Head of caudate nucleus (tissue), 42 donors: ENCODE data around the gene FBXO38.

Experiments
- DNase-seq, 42 donors: peaks; one replicate each; pipeline versions ENCODE4 v3.0.0 to v3.0.0-alpha.2; 2020 to 2021; ENCODE audit warnings: mixed read lengths in 7 of 42
- intact Hi-C: fragments of 100-400 bp; cut with DNase I; formaldehyde crosslinking; loops from one replicate; pipeline ENCODE4 v1.15.0; 2022

The FBXO38 gene

GRCh38 chr5:148383564-148384379 is at the start of gene FBXO38:
TSS of gene FBXO38 (plus strand) at chr5:148383958. CDS start at chr5:148394777, 10,819 bp downstream.
- intact Hi-C loops: no loop called here

GRCh38 chr5:148335259-148335658 is 48.5 kb upstream of the FBXO38 start, which contains the start of gene SPINK9:
TSS of gene SPINK9 (plus strand) at chr5:148335559. CDS start at chr5:148335614, 55 bp downstream.
- intact Hi-C loops: no loop called here
- DNase-seq: no peak

More at GRCh38 chr5:148383564-148384379, at the start of gene FBXO38:
- DNase-seq: peak; percentile 93 to 98 (median 96)

- no peak for DNase-seq
- intact Hi-C loops: no loop called here
Observed at GRCh38 chr5:148336704-148337435, 46.9 kb upstream of the FBXO38 start.

GRCh38 chr5:148342371-148343045 is 41.2 kb upstream of the FBXO38 start:
- DNase-seq: no peak
- intact Hi-C loops: no loop called here

- intact Hi-C loops: no loop called here
- no peak for DNase-seq
Observed at GRCh38 chr5:148343046-148343407, 40.7 kb upstream of the FBXO38 start.

- intact Hi-C loops: no loop called here
- DNase-seq: no peak
Observed at GRCh38 chr5:148343603-148344487, 39.9 kb upstream of the FBXO38 start.

GRCh38 chr5:148347706-148348105 is 36.1 kb upstream of the FBXO38 start:
- no peak for DNase-seq
- intact Hi-C loops: no loop called here

- DNase-seq: no peak
- intact Hi-C loops: no loop called here
Observed at GRCh38 chr5:148352696-148353095, 31.1 kb upstream of the FBXO38 start.

GRCh38 chr5:148353634-148354033 is 30.1 kb upstream of the FBXO38 start:
- intact Hi-C loops: no loop called here
- DNase-seq: no peak

GRCh38 chr5:148364343-148364742 is 19.4 kb upstream of the FBXO38 start:
- intact Hi-C loops: loop anchor here (10.0 kb wide), 1 partner anchor 180 kb away; no protein-coding TSS in a partner anchor
- DNase-seq: no peak

GRCh38 chr5:148368299-148368698 is 15.5 kb upstream of the FBXO38 start:
- DNase-seq: no peak
- intact Hi-C loops: loop anchor here (10.0 kb wide), 1 partner anchor 183 kb away; no protein-coding TSS in a partner anchor

GRCh38 chr5:148372166-148372725 is 11.5 kb upstream of the FBXO38 start:
- intact Hi-C loops: no loop called here
- no peak for DNase-seq

GRCh38 chr5:148372893-148373292 is 10.9 kb upstream of the FBXO38 start:
- DNase-seq: no peak
- intact Hi-C loops: no loop called here

GRCh38 chr5:148374690-148375360 is 8.9 kb upstream of the FBXO38 start:
- DNase-seq: peak in 34 of 42 donors; percentile 5 to 74 (median 42)
- intact Hi-C loops: no loop called here

GRCh38 chr5:148376198-148376597 is 7.6 kb upstream of the FBXO38 start:
- DNase-seq: no peak
- intact Hi-C loops: no loop called here

- no peak for DNase-seq
- intact Hi-C loops: no loop called here
Observed at GRCh38 chr5:148378670-148379069, 5.1 kb upstream of the FBXO38 start.

- intact Hi-C loops: no loop called here
Observed at GRCh38 chr5:148379340-148379739, 4.4 kb upstream of the FBXO38 start.

GRCh38 chr5:148381906-148382305 is 1.9 kb upstream of the FBXO38 start:
- intact Hi-C loops: no loop called here
- DNase-seq: no peak

More at GRCh38 chr5:148379340-148379739, 4.4 kb upstream of the FBXO38 start:
- no peak for DNase-seq
